ENCODE measurements around the gene RAB6A. TPM values are rescaled to one million over a fixed set of nuclear protein-coding genes. Genes with fewer than 3 reads are reported as not detected.

RAB6A gene
- 105 and 117 TPM in 2 replicates for total RNA-seq

GRCh38 chr11:73760679-73761402 lies at the start of gene RAB6A:
TSS of gene RAB6A (minus strand) at chr11:73761074. CDS start at chr11:73760635, 439 bp downstream.

GRCh38 chr11:73787643-73788558 lies 27.0 kb upstream of the RAB6A start, which contains the start of gene MRPL48:
TSS of gene MRPL48 (plus strand) at chr11:73787874. CDS start at chr11:73787972, 98 bp downstream.

GRCh38 chr11:73645972-73646631 lies 114.8 kb downstream of the RAB6A start, which contains the start of gene PLEKHB1:
TSS of gene PLEKHB1 (plus strand) at chr11:73646581. CDS start at chr11:73646609, 28 bp downstream.

Other genes starting within 250 kb of the RAB6A start
- 6.5 and 7.1 TPM in 2 replicates for gene FAM168A, start 163.0 kb downstream of the RAB6A start, total RNA-seq
- gene PLEKHB1, start 114.5 kb downstream of the RAB6A start, total RNA-seq = 0.61 TPM in 1 of 2 replicates, not detected in the other
- gene MRPL48, start 26.8 kb upstream of the RAB6A start, total RNA-seq = 28.0 and 43.2 TPM in 2 replicates
- gene COA4, start 115.8 kb upstream of the RAB6A start, total RNA-seq = 79.3 and 79.9 TPM in 2 replicates
- gene PAAF1, start 115.9 kb upstream of the RAB6A start, total RNA-seq = 6.8 and 9.1 TPM in 2 replicates
- gene DNAJB13, start 190.0 kb upstream of the RAB6A start, total RNA-seq = not detected in 2 replicates
- gene UCP2, start 221.8 kb upstream of the RAB6A start, total RNA-seq = 0.30 and 2.3 TPM in 2 replicates
- gene UCP3, start 248.0 kb upstream of the RAB6A start, total RNA-seq = 0.32 and 0.46 TPM in 2 replicates